ENCODE data around the gene GPT2.

GPT2 gene

GRCh38 chr16:46928811-46929210, 44.6 kb downstream of the GPT2 start:
- no peak for ATAC-seq
- TF ChIP-seq POU6F1 (CRISPR knock-in tag; IDR thresholded peaks at IDR 0.05; ENCODE audit: borderline replicate concordance, low read depth) = no peak
- TF ChIP-seq ZNF565 (CRISPR knock-in tag; conservative IDR thresholded peaks at IDR 0.05; ENCODE audit: low read depth) = no peak
- no peak for TF ChIP-seq CSRNP3 (CRISPR knock-in tag; IDR thresholded peaks at IDR 0.05)
- TF ChIP-seq PATZ1 (CRISPR knock-in tag; IDR thresholded peaks at IDR 0.05; ENCODE audit: borderline replicate concordance) = no peak
- no peak for TF ChIP-seq ZFP30 (CRISPR knock-in tag; IDR thresholded peaks at IDR 0.05)
- no peak for TF ChIP-seq ZFP3 (CRISPR knock-in tag; IDR thresholded peaks at IDR 0.05)
- TF ChIP-seq CREB5 (CRISPR knock-in tag; IDR thresholded peaks at IDR 0.05; ENCODE audit: low read depth) = no peak
- no peak for TF ChIP-seq CSDC2 (CRISPR knock-in tag; IDR thresholded peaks at IDR 0.05)
- no peak for TF ChIP-seq BACH2 (CRISPR knock-in tag; IDR thresholded peaks at IDR 0.05; ENCODE audit: borderline replicate concordance)
- TF ChIP-seq ESRRG (CRISPR knock-in tag; IDR thresholded peaks at IDR 0.05) = no peak
- no peak for TF ChIP-seq GLIS3 (CRISPR knock-in tag; IDR thresholded peaks at IDR 0.05)
- no peak for TF ChIP-seq ZNF70 (CRISPR knock-in tag; IDR thresholded peaks at IDR 0.05)
- no peak for TF ChIP-seq PPARA (CRISPR knock-in tag; IDR thresholded peaks at IDR 0.05; ENCODE audit: borderline replicate concordance)
- TF ChIP-seq SNAI2 (CRISPR knock-in tag; IDR thresholded peaks at IDR 0.05) = no peak
- no peak for TF ChIP-seq TCF4 (CRISPR knock-in tag; IDR thresholded peaks at IDR 0.05; ENCODE audit: borderline replicate concordance)
- no peak for TF ChIP-seq ISL1 (CRISPR knock-in tag; IDR thresholded peaks at IDR 0.05)

- TF ChIP-seq PPARA (CRISPR knock-in tag; IDR thresholded peaks at IDR 0.05; ENCODE audit: borderline replicate concordance) (no peak), CSRNP3 (CRISPR knock-in tag; IDR thresholded peaks at IDR 0.05) (no peak), RARB (CRISPR knock-in tag; IDR thresholded peaks at IDR 0.05) (no peak), ZNF8 (CRISPR knock-in tag; IDR thresholded peaks at IDR 0.05) (no peak), ISL1 (CRISPR knock-in tag; IDR thresholded peaks at IDR 0.05) (no peak)
- peak; percentile 91 for ATAC-seq
These were observed 45.5 kb downstream of the GPT2 start for GRCh38 chr16:46929378-46930332.

GRCh38 chr16:46930861-46931260, 46.7 kb downstream of the GPT2 start:
- ATAC-seq = no peak
- TF ChIP-seq PATZ1 (CRISPR knock-in tag; IDR thresholded peaks at IDR 0.05; ENCODE audit: borderline replicate concordance) (no peak), POU6F1 (CRISPR knock-in tag; IDR thresholded peaks at IDR 0.05; ENCODE audit: borderline replicate concordance, low read depth) (no peak), GLIS3 (CRISPR knock-in tag; IDR thresholded peaks at IDR 0.05) (no peak), ZNF70 (CRISPR knock-in tag; IDR thresholded peaks at IDR 0.05) (no peak), PPARA (CRISPR knock-in tag; IDR thresholded peaks at IDR 0.05; ENCODE audit: borderline replicate concordance) (no peak), ZC3H10 (CRISPR knock-in tag; IDR thresholded peaks at IDR 0.05) (no peak), TCF4 (CRISPR knock-in tag; IDR thresholded peaks at IDR 0.05; ENCODE audit: borderline replicate concordance) (no peak), ZFP30 (CRISPR knock-in tag; IDR thresholded peaks at IDR 0.05) (no peak), TOX (CRISPR knock-in tag; IDR thresholded peaks at IDR 0.05; ENCODE audit: borderline replicate concordance) (no peak), CREB5 (CRISPR knock-in tag; IDR thresholded peaks at IDR 0.05; ENCODE audit: low read depth) (no peak), BACH2 (CRISPR knock-in tag; IDR thresholded peaks at IDR 0.05; ENCODE audit: borderline replicate concordance) (no peak), ZNF565 (CRISPR knock-in tag; conservative IDR thresholded peaks at IDR 0.05; ENCODE audit: low read depth) (no peak), ZFP3 (CRISPR knock-in tag; IDR thresholded peaks at IDR 0.05) (no peak), CSDC2 (CRISPR knock-in tag; IDR thresholded peaks at IDR 0.05) (no peak), OSR1 (CRISPR knock-in tag; IDR thresholded peaks at IDR 0.05) (no peak)
